HepG2 (cell line): Measurements from ENCODE around the gene EIF1. TPM values are rescaled to one million over a fixed set of nuclear protein-coding genes. Genes with fewer than 3 reads are reported as not detected.
A peak's percentile ranks its signal among the peaks of the same experiment; 100 is the strongest.

Experiments used
- ARNTL ChIP-seq: sonication (generic); formaldehyde crosslinking; IDR thresholded peaks from 2 replicates; pipeline ENCODE4 v1.4.0; 2020; ENCODE audit warnings: mild to moderate bottlenecking, missing genetic modification reagents
- ATF5 ChIP-seq: sonication (generic); formaldehyde crosslinking; IDR thresholded peaks from 2 replicates; pipeline ENCODE4 v1.4.0; 2020; ENCODE audit warnings: mild to moderate bottlenecking, low read depth, missing genetic modification reagents
- GRHL1 ChIP-seq: sonication (generic); formaldehyde crosslinking; conservative IDR thresholded peaks from 2 replicates; pipeline ENCODE4 v1.8.0; 2022; ENCODE audit warnings: missing genetic modification reagents
- HMG20B ChIP-seq: conservative IDR thresholded peaks from 2 replicates; pipeline ENCODE4 v1.6.1; 2016; ENCODE audit warnings: missing genetic modification reagents, missing compliant biosample characterization
- HOMEZ ChIP-seq: IDR thresholded peaks from 2 replicates; pipeline ENCODE4 v1.6.1; 2016; ENCODE audit warnings: low read depth
- KDM5A ChIP-seq: fragments of 200-600 bp; sonication (generic); IDR thresholded peaks from 2 replicates; pipeline ENCODE4 v1.7.0; 2018; ENCODE audit warnings: antibody characterized with exemption, mild to moderate bottlenecking, low read length, borderline replicate concordance
- MLLT10 ChIP-seq: sonication (generic); formaldehyde crosslinking; IDR thresholded peaks from 2 replicates; pipeline ENCODE4 v1.4.0; 2020; ENCODE audit warnings: missing genetic modification reagents
- PHB2 ChIP-seq: fragments of 450-650 bp; IDR thresholded peaks from 2 replicates; pipeline ENCODE4 v1.6.1; 2018; ENCODE audit not compliant: partially characterized antibody
- SP4 ChIP-seq: sonication (generic); formaldehyde crosslinking; IDR thresholded peaks from 2 replicates; pipeline ENCODE4 v1.8.1; 2023; ENCODE audit warnings: mild to moderate bottlenecking, missing genetic modification reagents
- ZBTB49 ChIP-seq: sonication (generic); formaldehyde crosslinking; IDR thresholded peaks from 2 replicates; pipeline ENCODE4 v1.4.0; 2020; ENCODE audit warnings: missing genetic modification reagents, borderline replicate concordance
- ZNF142 ChIP-seq: sonication (generic); formaldehyde crosslinking; IDR thresholded peaks from 2 replicates; pipeline ENCODE4 v1.4.0; 2020; ENCODE audit warnings: missing genetic modification reagents
- ZNF232 ChIP-seq: sonication (generic); formaldehyde crosslinking; IDR thresholded peaks from 2 replicates; pipeline ENCODE4 v1.4.0; 2020; ENCODE audit warnings: missing genetic modification reagents, borderline replicate concordance
- ZNF343 ChIP-seq: sonication (generic); formaldehyde crosslinking; IDR thresholded peaks from 2 replicates; pipeline ENCODE4 v1.4.0; 2020; ENCODE audit warnings: mild to moderate bottlenecking, missing genetic modification reagents
- polyA plus RNA-seq, 8 experiments: library from polyadenylated mRNA; depleted of rRNA in 3 of 8; stranded (reverse) in 7 of 8; unstranded in 1 of 8; fragments of >200 nt; fragmentation: Illumina TruSeq in 4 of 8; extraction: Trizol in 4 of 8; gene quantifications; 2 replicates each; pipeline versions ENCODE4 v1.2.1 to v1.2.3, GENCODE V29; 2011 to 2016; ENCODE audit warnings: low read depth in 4 of 8, missing spikeins in 1 of 8, mixed read lengths in 1 of 8; ENCODE audit not compliant: insufficient read depth in 1 of 8
- total RNA-seq, 5 experiments: library from RNA; depleted of rRNA; stranded (reverse); fragments of >200 nt; fragmentation: Illumina TruSeq; extraction: Trizol; gene quantifications; 2 replicates each; pipeline ENCODE4 v1.2.3, GENCODE V29; 2016; ENCODE audit warnings: low read depth in 1 of 5

EIF1 gene
- total and polyA plus RNA-seq, 2 of the 13 experiments (the other 11 are each of a cell fraction or from before 2014, with no cell fraction given): 147 to 517 TPM

GRCh38 chr17:41667280-41668041, 21.2 kb upstream of the EIF1 start (continued):
- no peak for TF ChIP-seq GRHL1
- no peak for TF ChIP-seq HMG20B
- TF ChIP-seq ZBTB49 (CRISPR knock-in tag): peak; percentile 69; the same call in 1 of the 2 replicates
- TF ChIP-seq ATF5 (CRISPR knock-in tag): no peak
- TF ChIP-seq ARNTL (CRISPR knock-in tag): no peak
- TF ChIP-seq SP4 (CRISPR knock-in tag): no peak
- TF ChIP-seq ZNF343 (CRISPR knock-in tag): no peak
- TF ChIP-seq ZNF142: no peak
- no peak; the same call in 1 of the 2 replicates for TF ChIP-seq HOMEZ (CRISPR knock-in tag)
- TF ChIP-seq MLLT10 (CRISPR knock-in tag): no peak
- TF ChIP-seq ZNF232 (CRISPR knock-in tag): 0 out of 2 replicates have a peak, but pooled peaks have one; percentile 51
- TF ChIP-seq KDM5A: no peak
- TF ChIP-seq PHB2: no peak
